PC-9 (cell line): ENCODE data around the gene UGT1A5. TPM values are rescaled to one million over a fixed set of nuclear protein-coding genes. Genes with fewer than 3 reads are reported as not detected.

Source experiments
- BruUV-seq: library from RNA; stranded (reverse); fragments of 400-500 nt; replicated peaks from 2 replicates; lab custom pipeline; 2021; lab: Mats Ljungman, UMichigan
- CTCF ChIA-PET: fragments of 300-600 bp; sonication (Branson Sonifier 250); formaldehyde crosslinking; loops from one replicate; lab custom pipeline; 2022; ENCODE audit warnings: antibody characterized with exemption; lab: Charles Lee
- POLR2A ChIA-PET: fragments of 300-600 bp; sonication (Branson Sonifier 250); formaldehyde crosslinking; loops from one replicate; lab custom pipeline; 2022; ENCODE audit warnings: antibody characterized with exemption; ENCODE audit not compliant: unreplicated experiment; lab: Charles Lee
- DNase-seq, 2 experiments: peaks; one replicate each; pipeline versions ENCODE4 v3.0.0 to v3.0.0-alpha.2; 2015 to 2022; ENCODE audit warnings: mixed read lengths in 1 of 2
- H2AFZ ChIP-seq: fragments of 200-600 bp; sonication (generic); 2 replicates; pipeline ENCODE4 v1.8.1; 2017; ENCODE audit warnings: antibody characterized with exemption
- H3F3A ChIP-seq: fragments of 200-600 bp; sonication (generic); 2 replicates; pipeline ENCODE4 v1.8.1; 2017; ENCODE audit warnings: antibody characterized with exemption, mild to moderate bottlenecking, low read depth; ENCODE audit not compliant: insufficient read depth
- H3K27ac ChIP-seq: fragments of 200-600 bp; sonication (generic); 2 replicates; pipeline ENCODE4 v1.6.1; 2016; ENCODE audit warnings: mixed run types
- H3K27me3 ChIP-seq: fragments of 200-600 bp; sonication (generic); 2 replicates; pipeline ENCODE4 v1.6.1; 2016; ENCODE audit warnings: low read depth, mixed run types; ENCODE audit not compliant: insufficient read depth
- H3K36me3 ChIP-seq: fragments of 200-600 bp; sonication (generic); 2 replicates; pipeline ENCODE4 v1.6.1; 2016; ENCODE audit warnings: low read depth, mixed run types
- H3K4me1 ChIP-seq: fragments of 200-600 bp; sonication (generic); replicated peaks from 2 replicates; pipeline ENCODE4 v1.6.1; 2016; ENCODE audit warnings: mixed run types; ENCODE audit not compliant: insufficient read depth
- H3K4me2 ChIP-seq: fragments of 200-600 bp; sonication (generic); 2 replicates; pipeline ENCODE4 v1.6.1; 2017; ENCODE audit warnings: mixed run types
- H3K4me3 ChIP-seq: fragments of 200-600 bp; sonication (generic); 2 replicates; pipeline ENCODE4 v1.6.1; 2016; ENCODE audit warnings: mixed run types
- H3K79me2 ChIP-seq: fragments of 200-600 bp; sonication (generic); 2 replicates; pipeline ENCODE4 v1.6.1; 2017; ENCODE audit warnings: low read depth, mixed run types
- H3K9me2 ChIP-seq: fragments of 200-600 bp; sonication (generic); 2 replicates; pipeline ENCODE4 v1.8.1; 2017; ENCODE audit warnings: mild to moderate bottlenecking; ENCODE audit not compliant: insufficient read depth
- H3K9me3 ChIP-seq: fragments of 200-600 bp; sonication (generic); 2 replicates; pipeline ENCODE4 v1.8.1; 2016; ENCODE audit warnings: low read depth; ENCODE audit not compliant: insufficient read depth
- H4K20me1 ChIP-seq: fragments of 200-600 bp; sonication (generic); 2 replicates; pipeline ENCODE4 v1.8.1; 2017; ENCODE audit not compliant: insufficient read depth
- CTCF ChIP-seq: fragments of 200-600 bp; sonication (generic); conservative IDR thresholded peaks from 2 replicates; pipeline ENCODE4 v1.6.1; 2017; ENCODE audit warnings: mixed run types, antibody characterized with exemption, mild to moderate bottlenecking, moderate library complexity
- EZH2 ChIP-seq: fragments of 200-600 bp; sonication (generic); IDR thresholded peaks from 2 replicates; pipeline ENCODE4 v1.8.0; 2017; ENCODE audit warnings: antibody characterized with exemption, low read depth
- intact Hi-C: fragments of 100-400 bp; cut with micrococcal nuclease; formaldehyde crosslinking; loops from one replicate; pipeline ENCODE4 v1.10.0; 2022; ENCODE audit not compliant: unreplicated experiment
- total RNA-seq: library from RNA; stranded (reverse); gene quantifications from 2 replicates; pipeline ENCODE4 v1.2.3, GENCODE V29; 2021

UGT1A5 gene
- total RNA-seq, 1 experiment from 2014 or later = 71.3 TPM

- no TSS peak for BruUV-seq
- CTCF ChIA-PET = no interaction called here
- DNase-seq = no peak
- intact Hi-C loops = loop anchor here (2.0 to 10.0 kb wide), 5 partner anchors 151 to 1277 kb away; partner anchors contain the start of gene DGKD
- Histone ChIP-seq H3K9me3 (no peaks in the 10 kb centered on the region), H3K27me3 (no peaks in the 10 kb centered on the region), H2AFZ (no peak overlapping the region), H4K20me1 (peaks cover 12% of the 10 kb centered on the region; the same call in 1 of the 2 replicates), H3K4me2 (peak overlapping the region; percentile 63), H3K4me3 (no peak overlapping the region), H3K9me2 (no peaks in the 10 kb centered on the region), H3K36me3 (peaks cover 90% of the 10 kb centered on the region), H3F3A (peaks cover 85% of the 10 kb centered on the region), H3K4me1 (peaks cover 84% of the 10 kb centered on the region), H3K79me2 (peaks cover 100% of the 10 kb centered on the region), H3K27ac (peak overlapping the region; percentile 95)
- TF ChIP-seq EZH2 = no peak
- TF ChIP-seq CTCF = no peak
- POLR2A ChIA-PET = interaction anchor here (0.5 kb wide), 1 partner anchor 266 kb away, joined by 4 read pairs; no protein-coding TSS in a partner anchor
These were observed 4.6 kb upstream of the UGT1A5 start for GRCh38 chr2:233707940-233708644.

- TF ChIP-seq CTCF (no peak), EZH2 (no peak)
- peak overlapping the region; percentile 10 for H3K4me2 ChIP-seq
- peaks cover 12% of the 10 kb centered on the region; the same call in 1 of the 2 replicates for H4K20me1 ChIP-seq
- no peak overlapping the region for H3K4me3 ChIP-seq
- H3K27ac ChIP-seq = peak overlapping the region; percentile 10; the same call in 1 of the 2 replicates
- CTCF ChIA-PET = no interaction called here
- no peak for DNase-seq
- H3K36me3 ChIP-seq = peaks cover 92% of the 10 kb centered on the region
- intact Hi-C loops = loop anchor here (5.0 to 10.0 kb wide), 2 partner anchors 357 to 1276 kb away; partner anchors contain the start of gene DGKD
- no peak overlapping the region for H2AFZ ChIP-seq
- peaks cover 75% of the 10 kb centered on the region for H3K4me1 ChIP-seq
- H3K9me3 ChIP-seq = no peaks in the 10 kb centered on the region
- H3K79me2 ChIP-seq = peaks cover 100% of the 10 kb centered on the region
- H3F3A ChIP-seq = peaks cover 79% of the 10 kb centered on the region
- BruUV-seq = no TSS peak
- POLR2A ChIA-PET = interaction anchor here (0.6 kb wide), 2 partner anchors 18 to 142 kb away, joined by 5 to 9 read pairs; no protein-coding TSS in a partner anchor
- H3K27me3 ChIP-seq = no peaks in the 10 kb centered on the region
- no peaks in the 10 kb centered on the region for H3K9me2 ChIP-seq
These were observed 3.8 kb upstream of the UGT1A5 start for GRCh38 chr2:233708942-233709341.

- Histone ChIP-seq H3K27me3 (no peaks in the 10 kb centered on the region), H3F3A (peaks cover 78% of the 10 kb centered on the region), H3K79me2 (peaks cover 100% of the 10 kb centered on the region), H4K20me1 (peaks cover 12% of the 10 kb centered on the region; the same call in 1 of the 2 replicates), H3K9me2 (no peaks in the 10 kb centered on the region), H3K36me3 (peaks cover 97% of the 10 kb centered on the region), H3K4me2 (no peak overlapping the region), H2AFZ (no peak overlapping the region), H3K4me3 (no peak overlapping the region), H3K4me1 (peaks cover 55% of the 10 kb centered on the region), H3K9me3 (no peaks in the 10 kb centered on the region), H3K27ac (peak overlapping the region; percentile 22; the same call in 1 of the 2 replicates)
- DNase-seq = peak; percentile 56 to 80
- no peak for TF ChIP-seq EZH2
- peak; percentile 96 for TF ChIP-seq CTCF
- intact Hi-C loops = no loop called here
- BruUV-seq = no TSS peak
- CTCF ChIA-PET = interaction anchor here (0.6 kb wide), 2 partner anchors 145 to 463 kb away, joined by 3 read pairs; no protein-coding TSS in a partner anchor
- POLR2A ChIA-PET = interaction anchor here (0.5 kb wide), 1 partner anchor 13 kb away, joined by 7 read pairs; no protein-coding TSS in a partner anchor
These were observed 1.2 kb upstream of the UGT1A5 start for GRCh38 chr2:233711312-233712008.
